Mucosa of stomach (tissue), 1 donor: ENCODE data around the gene PLCB3.
"Not testable (repeated sequence)": the region's sequence is repeated elsewhere in the genome, so short reads cannot be mapped to it uniquely, and the experiment has no call there.

Experiments used
- H3K27me3 ChIP-seq: one replicate; pipeline ENCODE4 v1.7.0; 2013; ENCODE audit warnings: mild to moderate bottlenecking, low read length; ENCODE audit not compliant: control insufficient read depth, insufficient read depth
- H3K36me3 ChIP-seq: one replicate; pipeline ENCODE4 v1.7.0; 2013; ENCODE audit warnings: low read length; ENCODE audit not compliant: control insufficient read depth, insufficient read depth
- H3K4me1 ChIP-seq: one replicate; pipeline ENCODE4 v1.7.0; 2013; ENCODE audit warnings: mild to moderate bottlenecking, low read length; ENCODE audit not compliant: control insufficient read depth, insufficient read depth
- H3K4me3 ChIP-seq: one replicate; pipeline ENCODE4 v1.7.0; 2013; ENCODE audit warnings: low read length
- H3K9ac ChIP-seq: one replicate; pipeline ENCODE4 v1.7.0; 2013; ENCODE audit warnings: mild to moderate bottlenecking, low read length, moderate library complexity
- H3K9me3 ChIP-seq: one replicate; pipeline ENCODE4 v1.7.0; 2013; ENCODE audit warnings: mild to moderate bottlenecking, low read length, moderate library complexity; ENCODE audit not compliant: control insufficient read depth
- donor health status: Pancreatic carcinoma.

Gene PLCB3

DNA sequence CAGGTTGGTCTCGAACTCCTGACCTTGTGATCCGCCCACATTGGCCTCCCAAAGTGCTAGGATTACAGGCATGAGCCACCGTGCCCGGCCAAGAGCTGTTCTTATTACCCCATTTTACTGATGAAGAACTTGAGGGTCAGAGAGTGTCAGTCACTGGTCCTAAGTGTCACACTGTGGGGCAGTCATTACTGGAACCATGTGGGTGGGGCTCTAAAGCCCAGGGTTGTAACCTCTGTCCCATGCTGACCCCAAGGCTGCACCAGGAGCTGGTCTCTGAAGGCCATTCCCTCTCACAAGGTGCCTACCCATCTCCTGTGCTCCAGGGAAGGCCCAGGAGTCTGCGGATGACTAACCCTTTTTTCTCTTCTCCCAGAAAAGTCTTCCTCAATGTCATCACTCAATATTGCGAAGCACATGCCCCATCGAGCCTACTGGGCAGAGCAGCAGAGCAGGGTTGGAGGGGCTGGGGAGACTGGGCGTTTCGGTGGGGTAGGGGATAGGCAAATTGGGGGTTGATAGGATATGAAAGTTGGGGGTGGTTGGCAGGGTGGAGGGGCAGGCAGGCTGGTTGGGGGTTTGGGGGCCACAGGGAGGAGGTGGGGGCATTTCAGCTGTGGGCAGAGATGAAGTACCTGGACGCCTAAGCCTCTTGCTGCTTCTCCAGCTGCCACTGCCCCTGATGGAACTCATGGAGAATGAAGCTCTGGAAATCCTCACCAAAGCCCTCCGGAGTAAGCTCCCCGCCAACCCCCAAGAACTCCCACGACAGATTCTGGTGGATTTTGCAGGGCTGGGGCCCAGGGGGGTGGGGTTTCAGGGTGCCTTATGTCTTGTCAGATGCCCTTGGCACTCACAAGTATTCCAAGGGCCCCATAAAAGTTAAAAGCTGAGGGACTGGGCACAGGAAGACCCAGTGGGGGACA is 52.0 kb downstream of the PLCB3 start:
- H3K9me3 ChIP-seq: no peaks in the 10 kb centered on the region
- H3K27me3 ChIP-seq: peaks cover 26% of the 10 kb centered on the region
- H3K4me3 ChIP-seq: no peak overlapping the region
- H3K36me3 ChIP-seq: no peaks in the 10 kb centered on the region
- H3K4me1 ChIP-seq: peaks cover 45% of the 10 kb centered on the region
- H3K9ac ChIP-seq: peak overlapping the region; percentile 82

DNA sequence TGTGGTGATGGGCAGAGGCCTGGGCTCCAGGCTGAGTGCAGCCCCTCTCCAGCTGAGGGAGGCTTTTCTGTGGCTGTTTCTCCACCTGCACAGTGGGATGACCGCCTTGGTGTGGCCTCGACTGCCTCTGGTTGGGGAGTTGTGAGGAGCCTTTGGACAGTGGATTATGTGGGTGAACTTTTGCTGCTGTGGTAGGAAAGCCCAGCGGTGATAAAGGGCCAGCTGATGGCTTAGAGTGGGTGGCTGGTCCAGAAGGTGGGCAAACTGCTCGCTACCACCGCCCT is 52.6 kb downstream of the PLCB3 start:
- H3K27me3 ChIP-seq: peaks cover 21% of the 10 kb centered on the region
- no peaks in the 10 kb centered on the region for H3K9me3 ChIP-seq
- peak overlapping the region; percentile 64 for H3K4me3 ChIP-seq
- peak overlapping the region; percentile 82 for H3K9ac ChIP-seq
- no peaks in the 10 kb centered on the region for H3K36me3 ChIP-seq
- peaks cover 45% of the 10 kb centered on the region for H3K4me1 ChIP-seq

DNA sequence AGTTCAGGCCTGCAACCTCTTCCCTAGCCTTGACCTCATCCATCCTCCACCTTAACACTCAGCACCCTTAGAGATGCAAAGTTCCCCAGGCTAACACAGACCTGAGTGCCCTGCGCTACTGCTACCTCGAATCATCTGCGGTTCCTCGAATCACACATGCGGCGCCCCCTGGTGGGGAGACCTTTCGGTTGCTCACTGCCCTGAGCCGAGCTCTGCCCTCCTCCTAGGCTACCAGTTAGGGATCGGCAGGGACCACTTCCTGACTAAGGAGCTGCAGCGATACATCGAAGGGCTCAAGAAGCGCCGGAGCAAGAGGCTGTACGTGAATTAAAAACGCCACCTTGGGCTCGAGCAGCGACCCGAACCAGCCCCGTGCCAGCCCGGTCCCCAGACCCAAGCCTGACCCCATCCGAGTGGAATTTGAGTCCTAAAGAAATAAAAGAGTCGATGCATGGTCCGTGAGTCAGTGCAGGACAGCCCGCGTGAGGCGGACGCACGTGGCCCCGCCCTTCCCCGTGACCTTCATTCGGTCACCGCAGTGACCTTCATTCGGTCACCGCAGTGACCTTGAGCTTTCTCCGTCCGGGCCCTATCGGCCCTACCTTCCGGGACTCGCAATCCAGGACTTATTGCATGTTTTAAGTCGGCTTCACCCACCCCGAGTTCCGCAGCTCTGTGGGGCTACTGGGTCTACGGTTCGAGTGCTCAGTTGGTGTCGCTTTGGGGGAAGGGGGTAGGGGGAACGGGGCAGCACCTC is 53.2 kb downstream of the PLCB3 start:
- peaks cover 39% of the 10 kb centered on the region for H3K4me1 ChIP-seq
- no peaks in the 10 kb centered on the region for H3K36me3 ChIP-seq
- peak overlapping the region; percentile 64 for H3K4me3 ChIP-seq
- H3K9me3 ChIP-seq: no peaks in the 10 kb centered on the region
- H3K9ac ChIP-seq: peak overlapping the region; percentile 82
- H3K27me3 ChIP-seq: peaks cover 16% of the 10 kb centered on the region

DNA sequence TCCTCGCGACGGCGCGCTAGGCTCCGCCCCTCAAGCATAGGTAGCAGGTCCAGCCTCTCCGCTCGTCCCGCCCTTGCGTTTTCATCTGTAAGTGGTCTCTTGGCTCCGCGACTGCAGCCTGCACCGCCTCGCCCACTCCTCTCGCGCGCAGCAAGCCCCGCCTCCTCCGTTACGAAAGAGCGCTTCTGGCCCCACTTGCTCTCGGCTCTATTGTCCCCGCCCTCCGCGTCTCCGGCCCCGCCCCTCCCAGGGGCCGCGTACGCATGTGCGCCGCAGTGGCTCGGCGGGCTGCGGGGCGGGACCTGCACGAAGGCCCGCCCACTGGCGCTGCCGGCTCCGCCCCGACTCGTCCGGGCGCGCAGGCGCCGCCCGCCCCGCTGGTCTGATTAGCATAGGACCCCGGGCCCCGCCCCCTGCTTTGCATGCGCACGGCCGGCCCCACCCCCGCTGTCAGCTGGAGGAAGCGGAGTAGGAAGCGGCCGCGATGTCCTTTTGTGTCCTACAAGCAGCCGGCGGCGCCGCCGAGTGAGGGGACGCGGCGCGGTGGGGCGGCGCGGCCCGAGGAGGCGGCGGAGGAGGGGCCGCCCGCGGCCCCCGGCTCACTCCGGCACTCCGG is 53.9 kb downstream of the PLCB3 start, which contains the start of gene ESRRA:
Gene ESRRA, plus strand, starts transcription at position 450 of the 616 bp plus-strand sequence. CDS start 1,656 bp downstream, outside the sequence.
- peaks cover 9% of the 10 kb centered on the region for H3K27me3 ChIP-seq
- H3K9me3 ChIP-seq: no peaks in the 10 kb centered on the region
- no peaks in the 10 kb centered on the region for H3K36me3 ChIP-seq
- peaks cover 33% of the 10 kb centered on the region for H3K4me1 ChIP-seq
- peak within 1 kb of the TSS; percentile 82 for H3K9ac ChIP-seq
- peak within 1 kb of the TSS; percentile 87 for H3K4me3 ChIP-seq

GRCh38 chr11:64305691-64306562 is 54.6 kb downstream of the PLCB3 start:
- Histone ChIP-seq H3K36me3 (no peaks in the 10 kb centered on the region), H3K9me3 (no peaks in the 10 kb centered on the region), H3K4me3 (peak overlapping the region; percentile 87), H3K9ac (peak overlapping the region; percentile 70), H3K27me3 (peaks cover 1% of the 10 kb centered on the region), H3K4me1 (peaks cover 25% of the 10 kb centered on the region)

- Histone ChIP-seq H3K4me1 (peaks cover 25% of the 10 kb centered on the region), H3K27me3 (no peaks in the 10 kb centered on the region), H3K9me3 (no peaks in the 10 kb centered on the region), H3K9ac (peak overlapping the region; percentile 70), H3K4me3 (peak overlapping the region; percentile 87), H3K36me3 (no peaks in the 10 kb centered on the region)
Observed at GRCh38 chr11:64306563-64306875, 55.2 kb downstream of the PLCB3 start.

DNA sequence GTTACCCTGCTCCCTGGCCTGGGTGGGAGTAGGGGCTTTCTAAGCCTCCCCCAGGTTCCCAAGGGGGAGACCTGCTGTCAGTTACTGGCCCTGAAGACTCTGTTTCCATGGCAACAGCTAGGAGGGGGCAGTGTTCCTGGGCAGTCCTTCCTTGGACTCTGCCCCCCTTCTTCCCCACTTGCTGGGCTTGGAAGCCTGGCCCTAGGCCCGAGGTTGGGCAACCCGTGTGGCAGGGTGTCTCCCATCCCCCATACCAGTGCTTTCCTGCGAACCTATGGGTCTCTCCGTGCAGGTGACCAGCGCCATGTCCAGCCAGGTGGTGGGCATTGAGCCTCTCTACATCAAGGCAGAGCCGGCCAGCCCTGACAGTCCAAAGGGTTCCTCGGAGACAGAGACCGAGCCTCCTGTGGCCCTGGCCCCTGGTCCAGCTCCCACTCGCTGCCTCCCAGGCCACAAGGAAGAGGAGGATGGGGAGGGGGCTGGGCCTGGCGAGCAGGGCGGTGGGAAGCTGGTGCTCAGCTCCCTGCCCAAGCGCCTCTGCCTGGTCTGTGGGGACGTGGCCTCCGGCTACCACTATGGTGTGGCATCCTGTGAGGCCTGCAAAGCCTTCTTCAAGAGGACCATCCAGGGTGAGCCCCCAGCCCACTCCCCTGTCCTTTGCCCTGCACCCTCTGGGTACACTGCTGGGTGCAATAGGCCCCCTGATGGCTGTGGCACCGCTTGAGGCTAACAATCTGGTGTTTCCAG is 55.7 kb downstream of the PLCB3 start:
- H3K36me3 ChIP-seq: no peaks in the 10 kb centered on the region
- peaks cover 25% of the 10 kb centered on the region for H3K4me1 ChIP-seq
- H3K9me3 ChIP-seq: no peaks in the 10 kb centered on the region
- H3K4me3 ChIP-seq: peak overlapping the region; percentile 87
- H3K9ac ChIP-seq: peak overlapping the region; percentile 70
- H3K27me3 ChIP-seq: no peaks in the 10 kb centered on the region

DNA sequence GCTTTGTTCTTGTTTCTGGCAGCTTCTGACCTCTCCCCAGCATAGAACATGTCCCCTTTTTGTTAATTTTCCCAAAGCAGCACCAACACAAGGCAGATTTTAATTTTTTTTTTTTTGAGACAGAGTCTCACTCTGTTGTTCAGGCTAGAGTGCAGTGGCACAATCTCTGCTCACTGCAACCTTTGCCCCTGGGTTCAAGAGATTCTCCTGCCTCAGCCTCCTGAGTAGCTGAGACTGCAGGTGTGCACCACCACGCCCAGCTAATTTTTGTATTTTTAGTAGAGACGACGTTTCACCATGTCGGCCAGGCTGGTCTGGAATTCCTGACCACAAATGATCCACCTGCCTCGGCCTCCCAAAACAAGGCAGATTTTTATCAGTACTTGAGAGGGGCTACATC is 56.5 kb downstream of the PLCB3 start:
- H3K9ac ChIP-seq, H3K36me3 ChIP-seq, H3K4me3 ChIP-seq, H3K27me3 ChIP-seq, H3K9me3 ChIP-seq: not testable (repeated sequence)
- H3K4me1 ChIP-seq: peaks cover 25% of the 10 kb centered on the region

DNA sequence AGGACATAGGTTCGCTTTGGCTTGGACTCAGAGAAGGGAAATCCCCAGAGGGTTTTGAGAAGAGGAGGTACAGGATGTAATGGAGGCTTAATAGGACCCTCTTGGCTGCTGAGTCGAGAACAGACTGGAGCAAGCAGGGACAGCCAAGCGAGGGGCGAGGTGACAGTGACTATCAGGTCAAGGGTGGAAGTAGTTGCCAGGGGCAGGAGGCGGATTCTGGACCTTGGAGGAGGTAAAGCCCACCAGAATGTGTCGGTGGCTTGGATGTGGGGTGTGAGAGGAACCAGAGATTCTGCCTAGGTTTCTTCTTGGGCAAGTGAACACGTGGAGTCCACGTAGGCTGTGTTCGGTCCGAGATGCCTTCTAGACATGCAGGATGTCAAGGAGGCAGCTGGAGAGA is 61.6 kb downstream of the PLCB3 start:
- Histone ChIP-seq H3K9me3 (no peaks in the 10 kb centered on the region), H3K9ac (no peak overlapping the region), H3K4me1 (peaks cover 7% of the 10 kb centered on the region), H3K27me3 (no peaks in the 10 kb centered on the region), H3K36me3 (peaks cover 14% of the 10 kb centered on the region), H3K4me3 (no peak overlapping the region)

DNA sequence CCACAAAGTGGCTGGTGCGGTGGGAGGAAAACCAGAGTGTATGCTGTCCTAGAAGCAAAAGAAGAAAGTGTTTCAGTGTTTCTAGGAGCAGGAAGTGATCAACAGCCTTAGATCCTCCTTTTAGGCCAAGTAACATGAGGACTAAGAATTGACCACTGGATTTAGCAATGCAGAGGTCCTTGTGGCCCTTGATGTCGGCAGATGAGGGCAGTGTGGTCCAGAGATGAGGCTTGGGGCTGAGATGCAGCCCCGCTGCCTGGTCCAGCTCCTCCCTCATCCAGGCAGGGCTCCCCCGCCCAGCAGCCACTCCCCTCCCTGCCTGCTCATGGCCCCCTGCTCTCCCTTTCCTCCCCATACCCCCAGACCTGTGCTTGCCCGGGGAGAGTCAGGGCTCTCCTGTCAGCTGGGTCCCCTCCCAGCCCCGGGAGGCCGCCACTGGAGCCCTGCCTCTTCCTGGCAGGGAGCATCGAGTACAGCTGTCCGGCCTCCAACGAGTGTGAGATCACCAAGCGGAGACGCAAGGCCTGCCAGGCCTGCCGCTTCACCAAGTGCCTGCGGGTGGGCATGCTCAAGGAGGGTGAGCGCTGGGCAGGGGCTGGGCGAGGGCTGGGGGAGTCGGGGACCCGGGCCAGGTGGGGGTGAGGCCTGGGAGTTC is 62.3 kb downstream of the PLCB3 start:
- Histone ChIP-seq H3K27me3 (no peaks in the 10 kb centered on the region), H3K9ac (no peak overlapping the region), H3K9me3 (no peaks in the 10 kb centered on the region), H3K4me1 (peaks cover 7% of the 10 kb centered on the region), H3K4me3 (no peak overlapping the region), H3K36me3 (peaks cover 14% of the 10 kb centered on the region)
